ENCODE measurements around the gene ADCY1.

Gene ADCY1

GRCh38 chr7:45653209-45653907 is 79.2 kb downstream of the ADCY1 start:
- TF ChIP-seq EZH2 (IDR thresholded peaks at IDR 0.05) (no peak), FOXP2 (optimal IDR thresholded peaks at IDR 0.05; ENCODE audit: control extremely low read depth, extremely low read length, insufficient read depth) (no peak), POLR2AphosphoS5 (IDR thresholded peaks at IDR 0.05; ENCODE audit: borderline replicate concordance, low read depth, low read length) (no peak)
- H3K9me3 ChIP-seq (ENCODE audit: low read depth, low read length) = no peaks in the 10 kb centered on the region
- H3K27ac ChIP-seq = no peak overlapping the region
- H3K36me3 ChIP-seq (ENCODE audit: insufficient read depth, low read length) = no peaks in the 10 kb centered on the region
- no peak for DNase-seq (ENCODE audit: low read depth, low spot score)
- H3K4me3 ChIP-seq = no peak overlapping the region
- H3K9ac ChIP-seq (ENCODE audit: insufficient read length) = no peak overlapping the region

- H3K4me3 ChIP-seq = no peak overlapping the region
- DNase-seq (ENCODE audit: low read depth, low spot score) = no peak
- no peak overlapping the region for H3K9ac ChIP-seq (ENCODE audit: insufficient read length)
- no peaks in the 10 kb centered on the region for H3K9me3 ChIP-seq (ENCODE audit: low read depth, low read length)
- TF ChIP-seq FOXP2 (optimal IDR thresholded peaks at IDR 0.05; ENCODE audit: control extremely low read depth, extremely low read length, insufficient read depth) (no peak), EZH2 (IDR thresholded peaks at IDR 0.05) (no peak), POLR2AphosphoS5 (IDR thresholded peaks at IDR 0.05; ENCODE audit: borderline replicate concordance, low read depth, low read length) (no peak)
- H3K27ac ChIP-seq = no peak overlapping the region
- no peaks in the 10 kb centered on the region for H3K36me3 ChIP-seq (ENCODE audit: insufficient read depth, low read length)
Measured at GRCh38 chr7:45654341-45654740, 80.2 kb downstream of the ADCY1 start.

- Histone ChIP-seq H3K36me3 (ENCODE audit: insufficient read depth, low read length) (no peaks in the 10 kb centered on the region), H3K9me3 (ENCODE audit: low read depth, low read length) (no peaks in the 10 kb centered on the region), H3K4me3 (no peak overlapping the region), H3K9ac (ENCODE audit: insufficient read length) (no peak overlapping the region), H3K27ac (no peak overlapping the region)
- DNase-seq (ENCODE audit: low read depth, low spot score) = no peak
- TF ChIP-seq POLR2AphosphoS5 (IDR thresholded peaks at IDR 0.05; ENCODE audit: borderline replicate concordance, low read depth, low read length) = no peak
- TF ChIP-seq EZH2 (IDR thresholded peaks at IDR 0.05) = no peak
- TF ChIP-seq FOXP2 (optimal IDR thresholded peaks at IDR 0.05; ENCODE audit: control extremely low read depth, extremely low read length, insufficient read depth) = no peak
Measured at GRCh38 chr7:45655539-45655938, 81.4 kb downstream of the ADCY1 start.

- Histone ChIP-seq H3K4me3 (no peak overlapping the region), H3K27ac (no peak overlapping the region), H3K36me3 (ENCODE audit: insufficient read depth, low read length) (no peaks in the 10 kb centered on the region), H3K9ac (ENCODE audit: insufficient read length) (no peak overlapping the region), H3K9me3 (ENCODE audit: low read depth, low read length) (no peaks in the 10 kb centered on the region)
- no peak for TF ChIP-seq EZH2 (IDR thresholded peaks at IDR 0.05)
- TF ChIP-seq FOXP2 (optimal IDR thresholded peaks at IDR 0.05; ENCODE audit: control extremely low read depth, extremely low read length, insufficient read depth) = no peak
- TF ChIP-seq POLR2AphosphoS5 (IDR thresholded peaks at IDR 0.05; ENCODE audit: borderline replicate concordance, low read depth, low read length) = no peak
- DNase-seq (ENCODE audit: low read depth, low spot score) = no peak
Measured at GRCh38 chr7:45656431-45656830, 82.3 kb downstream of the ADCY1 start.

- TF ChIP-seq FOXP2 (optimal IDR thresholded peaks at IDR 0.05; ENCODE audit: control extremely low read depth, extremely low read length, insufficient read depth) = no peak
- Histone ChIP-seq H3K4me3 (no peak overlapping the region), H3K9ac (ENCODE audit: insufficient read length) (no peak overlapping the region), H3K27ac (no peak overlapping the region), H3K9me3 (ENCODE audit: low read depth, low read length) (no peaks in the 10 kb centered on the region), H3K36me3 (ENCODE audit: insufficient read depth, low read length) (no peaks in the 10 kb centered on the region)
- DNase-seq (ENCODE audit: low read depth, low spot score) = no peak
Measured at GRCh38 chr7:45657136-45657889, 83.1 kb downstream of the ADCY1 start.

GRCh38 chr7:45657890-45658715 is 83.9 kb downstream of the ADCY1 start:
- Histone ChIP-seq H3K27ac (no peak overlapping the region), H3K9me3 (ENCODE audit: low read depth, low read length) (no peaks in the 10 kb centered on the region), H3K4me3 (no peak overlapping the region), H3K9ac (ENCODE audit: insufficient read length) (no peak overlapping the region), H3K36me3 (ENCODE audit: insufficient read depth, low read length) (no peaks in the 10 kb centered on the region)
- TF ChIP-seq FOXP2 (optimal IDR thresholded peaks at IDR 0.05; ENCODE audit: control extremely low read depth, extremely low read length, insufficient read depth) = no peak
- TF ChIP-seq POLR2AphosphoS5 (IDR thresholded peaks at IDR 0.05; ENCODE audit: borderline replicate concordance, low read depth, low read length) = no peak
- TF ChIP-seq EZH2 (IDR thresholded peaks at IDR 0.05) = no peak
- DNase-seq (ENCODE audit: low read depth, low spot score) = no peak

- no peak for DNase-seq (ENCODE audit: low read depth, low spot score)
- TF ChIP-seq FOXP2 (optimal IDR thresholded peaks at IDR 0.05; ENCODE audit: control extremely low read depth, extremely low read length, insufficient read depth) = no peak
- no peak for TF ChIP-seq EZH2 (IDR thresholded peaks at IDR 0.05)
- Histone ChIP-seq H3K27ac (no peak overlapping the region), H3K4me3 (no peak overlapping the region), H3K9ac (ENCODE audit: insufficient read length) (no peak overlapping the region), H3K36me3 (ENCODE audit: insufficient read depth, low read length) (no peaks in the 10 kb centered on the region), H3K9me3 (ENCODE audit: low read depth, low read length) (no peaks in the 10 kb centered on the region)
Measured at GRCh38 chr7:45658716-45659495, 84.7 kb downstream of the ADCY1 start.
